HG03442 (cell line): ENCODE data around the gene HTR4.
"Not testable (repeated sequence)": the region's sequence is repeated elsewhere in the genome, so short reads cannot be mapped to it uniquely, and the experiment has no call there.

Experiments used
- ATAC-seq: cut with Tn5 transposase; IDR thresholded peaks from one replicate; pipeline ENCODE4 v1.9.1; 2021; ENCODE audit warnings: mild to moderate bottlenecking, moderate library complexity; ENCODE audit not compliant: unreplicated experiment

The HTR4 gene

DNA sequence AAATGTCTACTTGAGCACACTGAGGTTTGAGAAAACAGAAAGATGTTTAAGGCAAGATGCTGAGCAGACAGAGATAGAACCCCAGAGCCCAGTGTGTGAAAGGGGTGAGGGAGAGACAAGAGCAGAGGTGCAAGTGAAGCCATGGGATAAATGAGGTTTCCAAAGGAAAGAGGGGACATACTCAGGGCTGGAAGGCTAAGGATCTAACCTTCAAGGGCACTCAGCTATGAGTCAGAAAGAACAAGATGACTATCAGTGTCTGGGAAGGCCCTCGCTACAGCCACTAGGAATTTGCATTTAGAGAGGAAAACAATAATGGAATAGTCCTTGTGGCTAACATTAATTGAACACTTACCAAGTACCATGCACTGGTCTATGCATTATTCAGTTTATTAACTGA, 113.7 kb downstream of the HTR4 start:
- no peak for ATAC-seq

DNA sequence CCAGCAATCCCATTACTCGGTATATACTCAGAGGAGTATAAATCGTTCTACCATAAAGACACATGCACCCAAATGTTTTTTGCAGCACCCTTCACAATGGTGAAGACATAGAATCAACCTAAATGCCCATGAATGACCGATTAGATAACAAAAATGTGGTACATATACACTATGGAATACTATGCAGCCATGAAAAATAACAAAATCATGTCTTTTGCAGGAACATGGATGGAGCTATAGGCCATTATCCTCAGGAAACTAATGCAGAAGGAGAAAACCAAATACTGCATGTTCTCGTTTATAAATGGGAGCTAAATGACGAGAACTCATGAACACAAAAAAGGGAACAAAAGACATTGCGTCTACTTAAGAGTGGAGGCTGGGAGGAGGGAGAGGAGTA, 114.5 kb downstream of the HTR4 start:
- no peak for ATAC-seq

DNA sequence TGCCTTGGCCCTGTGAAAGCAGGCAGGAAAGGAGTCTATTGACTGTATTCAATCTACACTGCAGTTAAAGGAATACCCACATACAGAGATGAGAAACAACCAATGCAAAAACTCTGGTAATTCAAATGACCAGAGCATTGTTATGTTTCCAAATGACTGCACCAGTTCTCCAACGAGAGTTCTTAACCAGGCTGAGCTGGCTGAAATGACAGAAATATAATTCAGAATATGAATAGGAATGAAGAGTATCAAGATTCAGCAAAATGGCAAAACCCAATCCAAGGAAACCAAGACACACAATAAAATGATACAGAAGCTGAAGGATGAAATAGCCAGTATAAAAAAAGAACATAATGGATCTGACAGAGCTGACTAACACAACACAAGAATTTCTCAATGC, 119.1 kb downstream of the HTR4 start:
- ATAC-seq, result no peak

DNA sequence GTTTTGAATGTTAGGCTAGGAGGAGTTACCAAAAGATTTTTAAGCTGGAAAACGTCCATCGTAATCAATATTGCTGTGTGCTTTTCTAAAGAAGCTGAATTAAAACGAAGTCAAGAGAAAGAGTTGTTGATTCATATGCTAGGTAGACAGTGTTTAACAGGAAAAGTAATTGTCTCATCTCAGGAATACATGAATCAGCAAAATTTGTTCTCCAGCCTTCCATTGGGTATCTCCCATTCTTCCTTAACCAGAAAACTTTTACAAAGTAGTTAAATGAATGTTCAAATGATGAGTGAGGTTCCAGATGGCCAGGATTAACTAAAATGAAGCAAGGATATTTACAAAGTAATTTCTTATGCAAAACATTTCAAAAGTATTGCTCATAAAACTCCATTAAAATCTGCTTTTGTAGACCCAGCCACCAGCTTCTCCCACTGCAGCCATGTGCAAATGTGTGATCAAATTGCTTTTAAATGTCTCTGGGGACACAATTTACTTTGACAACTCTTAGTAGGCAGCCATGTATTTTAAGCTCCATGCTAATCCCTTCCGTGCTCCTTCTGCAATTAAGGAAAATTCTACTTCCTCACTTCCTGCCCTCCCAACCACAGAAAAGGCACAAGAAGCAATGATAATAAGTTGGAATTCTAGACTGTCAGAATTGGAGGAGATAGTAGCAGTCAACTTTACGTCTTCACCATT, 121.2 kb downstream of the HTR4 start:
- ATAC-seq, result no peak

DNA sequence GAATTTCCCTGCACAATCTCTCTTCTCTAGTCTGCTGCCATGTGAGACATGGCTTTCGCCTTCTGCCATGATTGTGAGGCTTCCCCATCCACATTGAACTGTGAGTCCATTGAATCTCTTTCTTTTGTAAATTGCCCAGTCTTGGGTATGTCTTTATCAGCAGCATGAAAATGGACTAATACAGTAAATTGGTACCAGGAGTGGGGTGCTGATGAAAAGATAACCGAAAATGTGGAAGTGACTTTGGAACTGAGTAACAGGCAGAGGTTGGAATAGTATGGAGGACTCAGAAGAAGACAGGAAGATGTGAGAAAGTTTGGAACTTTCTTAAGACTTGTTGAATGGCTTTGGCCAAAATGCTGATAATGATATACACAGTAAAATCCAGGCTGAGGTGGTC, 124.9 kb downstream of the HTR4 start:
- not testable (repeated sequence) for ATAC-seq

DNA sequence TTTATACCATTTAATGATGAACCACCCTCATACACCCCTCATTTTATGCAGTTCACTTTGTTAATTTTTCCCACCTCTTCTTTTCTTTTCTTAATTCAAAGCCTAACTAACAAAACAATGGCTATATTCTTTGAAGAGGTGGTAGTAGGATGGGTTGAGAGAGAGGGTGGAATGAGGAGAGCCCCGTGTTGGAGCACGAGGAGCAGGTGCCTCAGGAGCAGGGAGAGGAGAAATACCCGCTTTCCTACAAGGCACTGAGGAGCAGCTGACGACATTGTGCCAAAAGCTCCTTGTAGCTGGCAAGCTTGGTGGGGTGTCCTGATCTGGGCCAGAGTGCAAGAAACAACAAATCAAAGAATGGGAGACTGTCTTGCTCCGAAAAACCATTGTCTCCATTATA, 129.6 kb downstream of the HTR4 start:
- ATAC-seq, result no peak

DNA sequence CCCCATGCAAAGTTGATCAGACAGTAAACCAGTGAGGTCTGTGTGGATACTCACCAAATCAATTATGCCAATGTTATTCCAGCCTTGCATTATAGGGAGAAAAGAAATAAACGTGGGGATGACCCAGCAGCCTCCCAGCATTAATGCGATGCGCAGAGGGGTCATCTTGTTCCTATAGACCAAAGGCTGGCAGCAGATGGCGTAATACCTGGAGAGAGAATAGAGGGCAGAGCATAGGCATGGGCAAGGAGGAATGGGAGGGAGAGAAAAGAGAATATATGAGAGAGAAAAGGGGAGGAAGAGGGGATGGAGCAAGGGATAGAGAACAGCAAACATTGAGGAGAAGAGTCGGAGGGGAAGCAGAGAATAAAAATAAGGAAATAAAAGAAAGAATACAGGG, 131.2 kb downstream of the HTR4 start:
- no peak for ATAC-seq

DNA sequence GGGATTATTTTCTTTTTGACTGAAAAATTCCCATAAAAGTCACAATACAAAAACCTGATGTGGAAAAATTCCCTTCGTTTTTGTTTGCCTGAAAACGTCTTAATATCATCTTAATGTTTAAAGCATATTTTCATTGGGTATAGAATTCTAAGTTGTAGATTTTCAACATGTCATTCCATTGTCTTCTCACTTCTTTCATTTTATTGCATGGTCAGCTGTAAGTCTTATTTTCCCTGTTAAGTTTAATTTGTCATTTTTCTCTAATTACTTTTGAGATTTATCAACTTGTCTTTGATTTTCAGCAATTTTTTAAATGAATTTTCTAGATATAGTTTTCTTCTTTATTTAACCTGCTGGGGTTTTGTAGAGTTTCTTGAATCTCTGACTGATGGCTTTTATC, 138.9 kb downstream of the HTR4 start:
- ATAC-seq, result no peak

DNA sequence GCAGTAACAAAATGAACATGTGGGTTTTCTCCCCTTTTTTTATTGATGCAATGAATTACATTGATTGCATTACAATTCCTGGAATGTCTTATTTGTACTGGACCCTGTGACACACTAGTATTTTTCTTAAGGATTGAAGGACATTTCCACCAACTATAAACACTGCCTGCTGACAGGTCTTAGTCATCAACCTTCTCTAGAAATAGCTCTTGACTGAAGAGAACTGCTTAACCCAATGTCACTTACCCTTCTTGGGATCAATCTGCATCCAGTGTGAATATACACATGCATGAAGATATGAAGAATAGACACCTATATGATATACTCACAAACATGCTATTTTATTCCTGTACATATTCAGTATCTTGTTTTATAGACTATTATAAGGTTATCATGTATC, 140.0 kb downstream of the HTR4 start:
- no peak for ATAC-seq

DNA sequence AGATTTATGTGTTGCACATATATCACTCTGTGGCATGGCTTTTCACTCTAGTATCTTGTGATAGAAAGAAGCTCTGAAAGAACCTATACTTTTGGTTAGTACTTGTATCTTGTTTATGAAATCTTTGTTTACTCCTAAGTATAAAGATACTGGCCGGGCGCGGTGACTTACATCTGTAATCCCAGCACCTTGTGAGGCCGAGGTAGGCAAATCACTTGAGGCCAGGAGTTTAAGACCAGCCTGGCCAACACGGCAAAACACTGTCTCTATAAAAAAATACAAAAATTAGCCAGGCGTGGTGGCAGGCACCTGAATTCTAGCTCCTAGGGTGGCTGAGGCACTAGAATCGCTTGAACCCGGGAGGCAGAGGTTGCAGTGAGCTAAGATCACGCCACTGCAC, 141.8 kb downstream of the HTR4 start:
- no peak for ATAC-seq

DNA sequence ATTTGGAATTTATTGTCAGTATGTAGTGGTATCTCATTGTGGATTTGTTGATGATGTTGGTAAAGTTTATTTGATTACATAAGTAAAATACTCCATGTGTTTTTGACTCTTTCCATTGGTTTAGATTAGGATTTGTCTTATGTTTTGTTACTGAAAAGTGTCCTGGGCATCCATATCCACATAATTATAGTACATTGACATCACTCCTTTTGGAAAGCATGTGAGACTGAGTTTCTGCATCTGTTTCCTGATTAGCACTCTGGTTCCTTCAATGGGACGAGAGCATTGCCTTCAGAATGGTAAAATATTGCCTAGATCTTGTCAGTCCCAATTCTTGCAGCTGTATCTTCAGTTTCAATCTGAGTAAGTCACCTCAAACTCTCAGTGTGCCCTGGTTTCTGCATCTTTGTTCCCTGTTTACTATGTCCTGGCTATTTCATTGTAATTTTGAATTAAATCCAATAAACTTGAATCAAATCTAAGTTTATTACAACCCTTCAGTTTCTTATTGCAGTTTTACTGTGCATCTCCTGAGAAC, 142.4 kb downstream of the HTR4 start:
- peak; percentile 87 for ATAC-seq

DNA sequence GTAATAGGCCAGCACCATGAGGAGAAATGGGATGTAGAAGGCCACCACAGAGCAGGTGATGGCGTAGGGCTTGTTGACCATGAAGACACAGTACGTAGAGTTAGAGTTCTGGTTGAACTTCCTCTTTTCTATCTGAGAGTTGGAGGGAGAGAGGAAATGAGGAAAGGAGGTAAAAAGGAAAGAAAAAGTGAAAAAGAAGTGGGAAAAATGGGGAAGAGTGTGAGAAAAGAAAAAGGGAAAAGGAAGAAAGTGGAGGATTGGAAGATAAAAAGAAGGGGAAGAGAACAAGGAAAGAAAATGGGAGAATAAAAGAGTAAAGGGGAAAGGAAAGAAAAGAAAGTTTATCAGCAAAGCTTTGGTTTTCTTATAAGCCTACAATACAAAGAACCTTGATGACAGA, 144.4 kb downstream of the HTR4 start:
- ATAC-seq, result no peak

DNA sequence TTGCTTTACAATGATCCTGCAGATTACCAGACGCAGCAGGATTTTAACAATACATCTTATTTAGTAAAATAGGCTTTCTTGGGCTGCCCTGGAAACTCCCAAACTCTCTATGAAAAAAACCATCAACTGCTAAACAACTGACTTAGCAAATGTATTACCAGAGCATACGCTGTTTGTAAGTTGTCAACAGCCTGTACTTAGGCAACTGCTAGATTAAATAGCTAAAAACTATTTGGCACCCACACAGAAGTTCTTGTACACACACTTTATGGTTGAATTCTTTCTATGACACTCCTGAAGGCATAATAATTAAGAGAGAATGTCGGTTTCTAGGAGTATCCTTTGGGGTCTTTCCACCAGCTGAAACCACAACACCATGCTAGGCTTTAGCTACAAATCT, 146.7 kb downstream of the HTR4 start:
- no peak for ATAC-seq

DNA sequence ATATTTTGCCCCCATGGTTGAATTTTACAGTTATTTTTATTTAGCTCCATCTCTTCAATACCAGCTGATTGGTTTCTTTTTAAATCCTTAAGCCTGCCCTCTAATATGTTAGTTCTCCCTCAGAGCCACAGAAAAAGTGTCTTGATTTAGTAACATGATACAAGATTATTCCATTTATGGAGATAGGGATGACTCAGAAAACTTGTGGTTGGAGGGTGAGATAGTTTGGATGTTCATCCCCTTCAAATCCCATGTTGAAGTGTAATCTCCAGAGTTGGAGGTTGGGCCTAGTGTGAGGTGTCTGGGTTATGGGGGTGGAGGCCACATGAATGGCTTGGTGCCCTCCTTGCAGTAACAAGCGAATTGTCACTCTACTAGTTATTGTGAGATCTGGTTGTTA, 154.9 kb downstream of the HTR4 start:
- no peak for ATAC-seq

DNA sequence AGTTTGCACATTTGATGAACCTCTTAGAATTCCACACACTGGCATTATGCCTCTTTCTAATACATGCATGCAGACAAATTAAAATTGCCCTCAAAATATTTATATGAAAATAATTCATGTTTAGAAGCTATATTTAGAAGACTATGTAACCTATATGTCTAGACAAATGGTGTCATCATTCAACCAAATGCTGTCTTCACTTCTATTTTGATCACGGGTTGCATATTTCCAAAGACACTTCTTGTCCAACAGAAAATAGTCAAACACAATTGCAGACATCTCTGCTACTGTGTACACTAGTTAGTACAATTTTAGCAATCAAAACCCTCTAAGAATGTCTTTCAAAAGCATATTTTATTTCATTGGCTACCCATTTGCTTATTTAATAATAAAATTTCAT, 156.6 kb downstream of the HTR4 start:
- no peak for ATAC-seq

DNA sequence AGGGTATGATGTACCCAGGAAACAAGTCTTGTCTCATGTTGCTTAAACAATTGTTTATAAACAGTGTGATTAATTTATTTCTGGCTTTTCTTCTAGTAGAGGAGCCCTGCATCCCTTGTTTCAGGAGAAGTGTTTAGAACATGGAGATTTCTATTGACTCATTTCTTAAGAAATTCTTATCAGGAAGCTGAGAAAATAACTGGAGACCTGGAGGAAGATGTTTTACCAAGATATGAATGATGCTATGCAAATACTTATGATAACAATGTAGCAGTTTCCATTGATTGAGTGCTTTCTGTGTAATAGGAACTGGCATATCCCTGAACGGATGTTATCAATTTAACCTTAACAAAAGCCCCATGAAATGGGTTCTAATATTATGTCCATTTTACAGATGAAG, 162.0 kb downstream of the HTR4 start:
- ATAC-seq, result no peak

DNA sequence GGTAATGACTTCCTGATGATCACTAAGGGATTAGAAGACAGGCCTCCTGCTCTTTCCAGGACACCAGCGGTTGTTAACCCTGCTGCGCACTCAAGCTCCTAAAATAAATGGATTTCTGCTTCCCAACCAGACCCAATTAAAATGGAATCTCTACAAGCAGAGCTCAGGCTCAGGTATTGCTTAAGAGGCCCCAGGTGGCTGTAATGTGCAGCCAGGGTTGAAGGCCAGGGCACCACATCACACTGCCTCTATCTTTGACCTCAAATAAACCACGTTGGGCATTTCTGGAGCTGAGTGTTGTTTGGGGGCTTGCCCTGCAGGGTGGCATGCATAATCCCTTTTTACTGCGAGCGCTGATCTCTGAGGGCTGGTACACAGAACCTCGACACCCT, 162.5 kb downstream of the HTR4 start:
- ATAC-seq, result no peak

DNA sequence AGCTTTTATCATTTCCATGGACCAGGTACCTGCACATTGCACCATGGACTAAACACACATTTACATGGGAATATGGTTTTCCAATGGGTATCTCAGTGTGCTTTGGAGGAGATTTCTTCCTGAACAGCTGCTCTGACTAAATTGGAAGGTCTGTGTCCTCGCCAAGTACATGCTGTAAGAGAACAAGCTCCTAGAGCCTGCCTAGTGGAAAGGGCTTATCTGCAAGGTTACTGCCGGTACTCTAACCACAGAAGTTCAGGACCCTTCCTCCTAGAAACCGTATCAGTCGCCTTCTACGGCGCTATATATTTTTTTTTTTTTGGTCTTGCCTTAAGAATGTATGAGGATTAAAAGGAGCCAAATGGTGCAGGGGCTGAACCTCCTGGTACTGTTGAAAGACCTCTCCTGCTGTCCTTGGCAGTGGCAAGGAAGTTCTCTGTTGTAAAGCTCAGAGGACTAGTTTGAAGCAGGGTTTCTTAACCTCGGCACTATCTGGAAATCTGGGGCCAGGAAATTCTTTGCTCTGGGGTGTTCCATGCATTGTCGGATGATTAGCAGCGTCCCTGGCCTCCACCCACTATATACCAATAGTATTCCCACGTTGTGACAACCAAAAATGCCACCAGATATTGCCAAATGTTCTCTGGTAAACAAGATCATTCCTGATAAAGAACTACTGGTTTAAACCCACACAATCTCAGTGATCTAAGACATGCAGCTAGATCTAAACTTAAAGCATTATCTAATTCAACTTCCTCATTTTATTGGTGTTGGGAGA, 163.1 kb downstream of the HTR4 start:
- no peak for ATAC-seq

DNA sequence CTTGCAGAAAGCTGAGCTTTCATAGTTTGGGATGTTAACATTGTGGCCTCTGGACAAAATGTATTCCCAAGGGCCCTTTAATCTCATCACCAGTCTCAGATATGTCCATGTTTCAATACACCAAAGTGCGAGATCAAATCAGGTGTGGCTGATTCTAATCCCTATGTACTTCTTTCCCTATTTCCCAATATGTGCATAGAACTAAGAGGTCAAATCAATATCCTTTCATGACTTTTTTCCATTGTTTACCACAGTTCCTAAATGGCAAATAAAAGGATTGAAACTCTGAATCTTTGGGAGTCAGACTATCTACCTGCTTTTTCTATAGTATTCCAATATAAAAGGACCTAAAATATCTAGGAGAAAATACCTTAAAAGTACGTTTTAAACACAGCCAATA, 165.6 kb downstream of the HTR4 start:
- no peak for ATAC-seq

DNA sequence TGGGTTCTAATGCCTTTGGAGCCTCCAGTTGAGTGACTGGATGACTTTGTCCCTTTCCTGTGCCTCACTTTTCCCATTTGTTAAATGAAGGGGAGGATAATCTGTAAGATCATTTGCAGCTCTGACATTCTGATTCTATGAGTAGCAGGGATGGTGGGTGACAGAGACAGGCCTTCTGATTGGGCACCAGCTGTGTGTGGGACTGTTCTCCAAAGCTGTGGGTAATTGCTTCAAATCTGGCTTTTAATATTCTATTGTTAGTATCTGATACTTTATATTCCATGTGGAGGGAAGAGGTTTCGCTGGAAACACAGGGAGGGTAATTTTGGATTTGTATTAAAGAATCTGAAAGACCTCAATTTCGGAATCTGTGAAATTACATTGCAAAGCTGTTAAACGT, 167.9 kb downstream of the HTR4 start:
- ATAC-seq, result no peak

DNA sequence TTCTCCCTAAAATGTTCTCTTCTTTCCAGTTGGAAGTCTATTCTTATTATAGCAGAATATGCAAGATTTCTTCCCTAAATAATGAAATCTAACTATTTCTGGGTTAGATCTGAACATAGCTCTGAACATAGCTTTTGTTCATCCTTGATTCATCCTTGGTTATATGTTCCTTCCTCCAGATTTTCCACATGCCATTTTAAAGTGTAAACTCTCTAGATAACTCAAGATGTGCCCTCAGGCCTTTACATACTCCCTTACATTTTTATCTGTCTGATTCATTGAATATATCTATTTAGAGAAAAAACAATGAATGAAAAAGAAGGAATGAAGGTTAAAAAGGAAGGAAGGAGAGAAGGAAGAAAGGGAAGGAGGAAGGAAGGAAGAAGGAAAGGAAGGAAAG, 169.7 kb downstream of the HTR4 start:
- no peak for ATAC-seq

DNA sequence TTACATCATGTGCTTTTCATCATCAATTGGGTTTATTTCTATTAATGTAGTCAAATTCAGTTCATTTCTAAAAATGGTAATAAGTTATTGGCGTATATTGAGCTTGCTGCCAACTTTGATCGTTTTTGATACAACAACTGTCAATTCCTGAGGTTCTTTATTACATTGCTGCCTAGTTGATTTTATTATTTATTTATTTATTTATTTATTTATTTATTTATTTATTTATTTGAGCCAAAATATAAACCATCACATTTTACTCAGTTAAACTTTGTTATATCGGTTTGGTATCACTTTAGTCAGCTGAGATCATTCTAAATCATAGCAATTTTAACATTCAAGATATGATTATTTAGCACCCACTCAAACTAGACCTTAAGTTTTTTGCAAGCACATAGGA, 170.6 kb downstream of the HTR4 start:
- ATAC-seq, result no peak
